Measurements from ENCODE around the gene CCDC92.

DNA sequence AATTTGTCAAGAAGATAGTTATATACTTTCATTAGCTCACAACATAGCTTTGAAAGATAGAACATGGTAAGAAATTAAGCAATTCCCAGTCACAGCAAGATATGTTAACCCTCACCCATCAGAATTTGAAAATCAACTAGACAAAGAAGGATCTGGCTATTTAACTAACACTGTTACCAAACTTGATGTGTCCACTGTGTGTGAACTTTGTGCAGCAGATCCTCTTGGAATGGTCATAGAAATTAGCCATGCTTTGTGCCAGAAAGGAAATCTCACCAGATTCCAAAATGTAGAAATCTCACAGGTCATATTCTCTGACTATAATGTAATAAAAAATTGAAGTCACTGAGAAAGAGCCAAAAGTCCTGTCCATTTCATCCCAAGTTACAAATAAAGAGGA lies 46.5 kb upstream of the CCDC92 start:
- TF ChIP-seq, protein P1, sequence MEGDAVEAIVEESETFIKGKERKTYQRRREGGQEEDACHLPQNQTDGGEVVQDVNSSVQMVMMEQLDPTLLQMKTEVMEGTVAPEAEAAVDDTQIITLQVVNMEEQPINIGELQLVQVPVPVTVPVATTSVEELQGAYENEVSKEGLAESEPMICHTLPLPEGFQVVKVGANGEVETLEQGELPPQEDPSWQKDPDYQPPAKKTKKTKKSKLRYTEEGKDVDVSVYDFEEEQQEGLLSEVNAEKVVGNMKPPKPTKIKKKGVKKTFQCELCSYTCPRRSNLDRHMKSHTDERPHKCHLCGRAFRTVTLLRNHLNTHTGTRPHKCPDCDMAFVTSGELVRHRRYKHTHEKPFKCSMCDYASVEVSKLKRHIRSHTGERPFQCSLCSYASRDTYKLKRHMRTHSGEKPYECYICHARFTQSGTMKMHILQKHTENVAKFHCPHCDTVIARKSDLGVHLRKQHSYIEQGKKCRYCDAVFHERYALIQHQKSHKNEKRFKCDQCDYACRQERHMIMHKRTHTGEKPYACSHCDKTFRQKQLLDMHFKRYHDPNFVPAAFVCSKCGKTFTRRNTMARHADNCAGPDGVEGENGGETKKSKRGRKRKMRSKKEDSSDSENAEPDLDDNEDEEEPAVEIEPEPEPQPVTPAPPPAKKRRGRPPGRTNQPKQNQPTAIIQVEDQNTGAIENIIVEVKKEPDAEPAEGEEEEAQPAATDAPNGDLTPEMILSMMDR (IDR thresholded peaks at IDR 0.05 in 2 of 3, conservative IDR thresholded peaks at IDR 0.05 in 1 of 3; ENCODE audit: control insufficient read depth in 2 of 3, extremely low read depth in 1 of 3, insufficient read depth in 1 of 3, low read depth in 3 of 3, low read length in 3 of 3): no peak
- TF ChIP-seq, protein P2, sequence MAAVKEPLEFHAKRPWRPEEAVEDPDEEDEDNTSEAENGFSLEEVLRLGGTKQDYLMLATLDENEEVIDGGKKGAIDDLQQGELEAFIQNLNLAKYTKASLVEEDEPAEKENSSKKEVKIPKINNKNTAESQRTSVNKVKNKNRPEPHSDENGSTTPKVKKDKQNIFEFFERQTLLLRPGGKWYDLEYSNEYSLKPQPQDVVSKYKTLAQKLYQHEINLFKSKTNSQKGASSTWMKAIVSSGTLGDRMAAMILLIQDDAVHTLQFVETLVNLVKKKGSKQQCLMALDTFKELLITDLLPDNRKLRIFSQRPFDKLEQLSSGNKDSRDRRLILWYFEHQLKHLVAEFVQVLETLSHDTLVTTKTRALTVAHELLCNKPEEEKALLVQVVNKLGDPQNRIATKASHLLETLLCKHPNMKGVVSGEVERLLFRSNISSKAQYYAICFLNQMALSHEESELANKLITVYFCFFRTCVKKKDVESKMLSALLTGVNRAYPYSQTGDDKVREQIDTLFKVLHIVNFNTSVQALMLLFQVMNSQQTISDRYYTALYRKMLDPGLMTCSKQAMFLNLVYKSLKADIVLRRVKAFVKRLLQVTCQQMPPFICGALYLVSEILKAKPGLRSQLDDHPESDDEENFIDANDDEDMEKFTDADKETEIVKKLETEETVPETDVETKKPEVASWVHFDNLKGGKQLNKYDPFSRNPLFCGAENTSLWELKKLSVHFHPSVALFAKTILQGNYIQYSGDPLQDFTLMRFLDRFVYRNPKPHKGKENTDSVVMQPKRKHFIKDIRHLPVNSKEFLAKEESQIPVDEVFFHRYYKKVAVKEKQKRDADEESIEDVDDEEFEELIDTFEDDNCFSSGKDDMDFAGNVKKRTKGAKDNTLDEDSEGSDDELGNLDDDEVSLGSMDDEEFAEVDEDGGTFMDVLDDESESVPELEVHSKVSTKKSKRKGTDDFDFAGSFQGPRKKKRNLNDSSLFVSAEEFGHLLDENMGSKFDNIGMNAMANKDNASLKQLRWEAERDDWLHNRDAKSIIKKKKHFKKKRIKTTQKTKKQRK (IDR thresholded peaks at IDR 0.05; ENCODE audit: low read depth, low read length): no peak
- no peak for TF ChIP-seq POLR2AphosphoS5 (IDR thresholded peaks at IDR 0.05; ENCODE audit: low read length)

All from GM12878 (cell line).